Subcutaneous adipose tissue (tissue), 4 donors: ENCODE results near the gene MKNK1. TPM values are rescaled to one million over a fixed set of nuclear protein-coding genes. Genes with fewer than 3 reads are reported as not detected.

Experiments
- CTCF ChIP-seq: fragments of 450-650 bp; IDR thresholded peaks from one replicate; pipeline ENCODE4 v1.5.1; 2016; ENCODE audit warnings: low read depth, mild to moderate bottlenecking, control low read depth, antibody characterized with exemption, moderate library complexity
- total RNA-seq, 4 donors: library from RNA; depleted of rRNA; stranded (reverse); fragments of >200 nt; gene quantifications; one replicate each; pipeline ENCODE4 v1.1.0, GENCODE V29; 2016

Gene MKNK1
- total RNA-seq, 4 donors from 2014 or later = 57.8 to 68.8 (median 63.7) TPM

- no peak for TF ChIP-seq CTCF
Measured at GRCh38 chr1:46551597-46552095, 52.4 kb downstream of the MKNK1 start, which contains the start of gene KNCN. TSS of gene KNCN (minus strand) at chr1:46551647. CDS start at chr1:46551215, 432 bp downstream.

GRCh38 chr1:46550751-46551231 lies 53.3 kb downstream of the MKNK1 start:
- no peak for TF ChIP-seq CTCF

- TF ChIP-seq CTCF = no peak
Measured at GRCh38 chr1:46549697-46550681, 54.1 kb downstream of the MKNK1 start.

- TF ChIP-seq CTCF = no peak
Measured at GRCh38 chr1:46547481-46548383, 56.3 kb downstream of the MKNK1 start.

- TF ChIP-seq CTCF = no peak
Measured at GRCh38 chr1:46546210-46546609, 57.9 kb downstream of the MKNK1 start.

- TF ChIP-seq CTCF = no peak
Measured at GRCh38 chr1:46545784-46546183, 58.3 kb downstream of the MKNK1 start.
